Testis (tissue), 2 donors: ENCODE data around the gene HNRNPC.

Source experiments
- CTCF ChIP-seq, 3 experiments: fragments of 450-650 bp in 2 of 3; fragments of 200-600 bp in 1 of 3; sonication (generic) in 1 of 3; IDR thresholded peaks; one replicate each; pipeline ENCODE4 v1.5.1; 2016 to 2019; ENCODE audit warnings: antibody characterized with exemption in 3 of 3, mild to moderate bottlenecking in 2 of 3, moderate library complexity in 1 of 3
- POLR2A ChIP-seq: fragments of 450-650 bp; IDR thresholded peaks from one replicate; pipeline ENCODE4 v1.6.1; 2017; ENCODE audit warnings: antibody characterized with exemption, mild to moderate bottlenecking, moderate library complexity

GRCh38 chr14:21204167-21205025 is 64.8 kb downstream of the HNRNPC start:
- TF ChIP-seq CTCF (IDR thresholded peaks at IDR 0.05), result no peak
- no peak for TF ChIP-seq POLR2A
